HG03159 (cell line): Measurements from ENCODE around the gene MOV10L1.

Experiments
- ATAC-seq: cut with Tn5 transposase; IDR thresholded peaks from one replicate; pipeline ENCODE4 v1.9.1; 2021; ENCODE audit warnings: mild to moderate bottlenecking, moderate library complexity; ENCODE audit not compliant: unreplicated experiment

The MOV10L1 gene

GRCh38 chr22:50058906-50059880 lies 30.6 kb upstream of the MOV10L1 start:
- ATAC-seq, result no peak

- no peak for ATAC-seq
Measured at GRCh38 chr22:50059881-50060262, 29.9 kb upstream of the MOV10L1 start.

- ATAC-seq, result no peak
Measured at GRCh38 chr22:50060441-50061140, 29.2 kb upstream of the MOV10L1 start.

- ATAC-seq, result no peak
Measured at GRCh38 chr22:50061141-50061823, 28.5 kb upstream of the MOV10L1 start.

- no peak for ATAC-seq
Measured at GRCh38 chr22:50061824-50062355, 27.9 kb upstream of the MOV10L1 start.

- ATAC-seq, result no peak
Measured at GRCh38 chr22:50062509-50063135, 27.2 kb upstream of the MOV10L1 start.

GRCh38 chr22:50063589-50064393 lies 26.0 kb upstream of the MOV10L1 start:
- ATAC-seq, result no peak

GRCh38 chr22:50064453-50064852 lies 25.4 kb upstream of the MOV10L1 start:
- no peak for ATAC-seq

GRCh38 chr22:50067244-50067643 lies 22.6 kb upstream of the MOV10L1 start:
- ATAC-seq, result no peak

GRCh38 chr22:50068096-50068495 lies 21.7 kb upstream of the MOV10L1 start:
- ATAC-seq, result no peak

- no peak for ATAC-seq
Measured at GRCh38 chr22:50070366-50070765, 19.4 kb upstream of the MOV10L1 start.

GRCh38 chr22:50071432-50072166 lies 18.2 kb upstream of the MOV10L1 start:
- no peak for ATAC-seq

GRCh38 chr22:50072167-50072555 lies 17.6 kb upstream of the MOV10L1 start:
- ATAC-seq, result no peak

GRCh38 chr22:50072714-50073538 lies 16.9 kb upstream of the MOV10L1 start:
- ATAC-seq, result no peak

GRCh38 chr22:50074056-50074455 lies 15.8 kb upstream of the MOV10L1 start:
- no peak for ATAC-seq

- no peak for ATAC-seq
Measured at GRCh38 chr22:50074551-50075530, 15.0 kb upstream of the MOV10L1 start.
